ENCODE measurements around the gene AGAP3.

- TF ChIP-seq CTCF (IDR thresholded peaks at IDR 0.05) = no peak
- TF ChIP-seq POLR2A (IDR thresholded peaks at IDR 0.05) = no peak
Measured at GRCh38 chr7:151069841-151070573, 16.3 kb upstream of the AGAP3 start.
